GM19099 (cell line): ENCODE data around the gene FNDC4.

Experiments used
- POLR2A ChIP-seq: IDR thresholded peaks from 3 replicates; pipeline ENCODE4 v1.6.1; 2011; ENCODE audit warnings: low read depth; ENCODE audit not compliant: insufficient read length; ENCODE audit errors: extremely low read depth

Gene FNDC4, protein sequence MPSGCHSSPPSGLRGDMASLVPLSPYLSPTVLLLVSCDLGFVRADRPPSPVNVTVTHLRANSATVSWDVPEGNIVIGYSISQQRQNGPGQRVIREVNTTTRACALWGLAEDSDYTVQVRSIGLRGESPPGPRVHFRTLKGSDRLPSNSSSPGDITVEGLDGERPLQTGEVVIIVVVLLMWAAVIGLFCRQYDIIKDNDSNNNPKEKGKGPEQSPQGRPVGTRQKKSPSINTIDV

DNA sequence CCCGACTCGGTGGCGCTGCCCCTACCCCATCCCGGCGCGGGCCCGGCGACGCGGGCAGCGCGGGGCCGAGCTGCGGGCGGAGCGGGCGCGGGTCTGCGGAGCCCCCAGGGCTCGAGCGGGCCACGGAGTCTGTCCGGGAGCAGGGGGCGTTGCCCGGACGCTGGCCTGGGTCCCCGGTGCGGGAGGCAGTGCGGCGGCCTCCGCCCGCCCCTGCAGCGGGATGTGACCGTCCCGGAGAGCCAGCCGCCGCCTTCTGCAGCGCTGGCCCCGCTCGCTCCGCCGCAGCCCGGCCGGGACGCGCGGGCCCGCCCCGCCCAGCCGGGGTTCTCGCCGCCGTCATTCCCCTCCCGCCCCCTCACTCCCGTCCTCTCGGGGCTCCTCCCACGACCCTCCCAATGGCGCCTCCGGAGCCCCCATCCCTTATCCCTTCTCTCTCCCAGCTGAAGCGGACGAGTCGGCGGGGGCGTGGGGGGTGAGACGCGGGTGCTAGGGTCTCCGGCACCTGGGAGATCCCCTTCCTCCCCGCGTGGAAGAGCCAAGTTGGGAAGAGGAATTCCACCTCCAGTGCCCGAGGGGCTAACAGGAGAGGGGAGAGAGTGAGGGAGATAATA, at the start of gene FNDC4:
FNDC4 (minus strand) TSS at position 257 of the 611 bp plus-strand sequence. CDS start 521 bp downstream, outside the sequence.
- TF ChIP-seq POLR2A: no peak

DNA sequence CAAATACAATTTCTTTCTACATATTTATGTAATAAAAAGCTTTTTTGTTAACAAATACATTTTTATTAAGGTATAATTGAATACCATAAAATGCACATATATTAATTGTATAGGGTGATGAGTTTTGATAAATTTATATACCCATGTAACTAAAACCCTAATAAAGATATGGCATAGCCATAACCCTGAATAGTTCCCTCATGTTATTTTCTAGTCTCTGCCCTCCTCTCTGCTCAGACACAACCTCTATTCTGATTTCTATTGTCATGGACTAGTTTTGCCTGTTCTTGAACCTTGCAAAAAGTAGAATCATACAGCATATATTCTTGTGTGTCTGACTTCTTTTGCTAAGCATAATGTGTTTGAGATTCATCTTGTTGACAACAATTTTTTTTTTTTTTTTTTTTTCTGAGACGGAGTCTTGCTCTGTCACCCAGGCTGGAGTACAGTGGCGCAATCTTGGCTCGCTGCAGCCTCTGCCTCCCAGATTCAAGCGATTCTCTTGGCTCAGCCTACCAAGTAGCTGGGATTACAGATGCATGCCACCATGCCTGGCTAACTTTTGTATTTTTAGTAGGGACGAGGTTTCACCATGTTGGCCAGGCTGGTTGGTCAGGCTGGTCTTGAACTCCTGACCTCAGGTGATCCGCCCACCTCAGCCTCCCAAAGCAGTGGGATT, 49.3 kb upstream of the FNDC4 start:
- no peak for TF ChIP-seq POLR2A

DNA sequence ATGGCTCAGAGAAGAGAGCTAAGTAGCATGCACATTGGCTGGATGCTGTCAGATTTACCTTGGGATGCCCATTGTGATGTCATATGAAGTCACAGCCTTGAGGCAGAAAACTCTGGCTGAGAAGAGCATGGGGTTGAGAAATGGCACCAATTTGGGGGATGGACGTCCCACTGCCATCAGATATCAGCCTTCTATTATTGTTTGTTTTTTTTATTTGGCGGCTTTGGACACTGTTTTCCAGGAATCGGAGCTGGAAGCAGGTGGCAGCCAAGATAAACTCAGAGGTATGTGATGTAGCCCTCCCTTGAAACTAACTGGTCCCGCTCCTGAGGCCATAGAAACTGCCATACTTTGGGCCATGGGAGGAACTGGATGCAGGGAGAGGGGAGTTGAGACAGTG, 42.3 kb upstream of the FNDC4 start:
- no peak for TF ChIP-seq POLR2A

DNA sequence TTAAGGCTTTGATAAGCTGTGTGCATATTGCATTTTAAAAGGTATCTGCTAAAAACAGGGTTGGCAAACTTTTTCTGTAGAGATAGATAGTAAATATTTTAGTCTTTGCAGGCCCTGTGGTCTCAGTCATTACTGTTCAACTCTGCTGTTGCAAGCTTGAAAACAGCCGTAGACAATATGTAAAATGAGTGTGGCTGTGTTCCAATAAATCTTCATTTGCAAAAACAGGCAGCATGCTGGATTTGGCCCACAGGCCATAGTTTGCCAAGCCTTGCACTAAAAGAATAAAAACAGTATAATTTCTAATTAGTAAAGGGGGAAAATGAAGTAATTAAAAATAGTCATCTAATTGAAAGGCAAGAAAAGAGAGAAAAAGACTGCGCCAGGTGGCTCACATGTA, 37.0 kb upstream of the FNDC4 start:
- no peak for TF ChIP-seq POLR2A

DNA sequence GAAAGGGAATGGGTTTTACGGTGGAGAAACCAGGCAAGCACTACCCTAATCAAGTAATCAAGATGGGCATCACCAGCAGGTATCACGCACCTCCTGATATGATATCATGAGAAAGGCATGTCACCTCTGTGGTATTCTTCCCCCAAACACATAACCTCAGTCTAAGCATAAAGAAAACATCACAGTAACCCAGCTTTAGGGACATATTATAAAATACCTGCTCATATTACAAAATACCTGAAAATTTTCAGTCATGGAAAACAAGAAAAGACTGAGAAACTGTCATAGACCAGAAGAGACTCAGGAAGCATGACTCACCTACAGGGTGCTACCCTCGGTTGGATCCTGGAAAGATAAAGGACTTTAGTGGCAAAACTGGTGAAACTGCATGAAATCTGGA, 32.2 kb upstream of the FNDC4 start:
- no peak for TF ChIP-seq POLR2A

DNA sequence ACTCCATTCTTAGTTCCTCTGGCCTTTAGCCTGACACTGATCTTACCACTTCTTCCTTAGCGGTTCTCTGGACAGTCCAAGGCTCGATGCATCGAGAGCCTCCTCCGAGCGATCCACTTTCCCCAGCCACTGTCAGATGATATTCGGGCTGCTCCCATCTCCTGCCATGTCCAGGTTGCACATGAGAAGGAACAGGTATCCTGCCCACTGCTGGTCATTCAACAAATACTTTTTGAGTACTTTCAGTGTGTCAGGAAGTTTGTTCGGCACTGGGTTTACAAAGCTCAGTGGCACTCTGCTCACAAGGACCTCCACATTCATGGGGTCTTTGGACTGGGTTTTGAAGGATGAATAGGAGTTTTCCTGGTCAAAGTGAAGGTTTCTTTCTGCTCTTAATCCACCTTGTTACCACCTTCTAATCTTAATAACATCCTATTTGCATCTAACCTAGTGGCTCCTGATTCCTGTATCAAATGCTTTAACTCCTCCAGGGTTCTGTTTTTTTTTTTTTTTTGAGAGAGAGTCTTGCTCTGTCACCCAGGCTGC, 27.5 kb upstream of the FNDC4 start:
- TF ChIP-seq POLR2A: no peak

DNA sequence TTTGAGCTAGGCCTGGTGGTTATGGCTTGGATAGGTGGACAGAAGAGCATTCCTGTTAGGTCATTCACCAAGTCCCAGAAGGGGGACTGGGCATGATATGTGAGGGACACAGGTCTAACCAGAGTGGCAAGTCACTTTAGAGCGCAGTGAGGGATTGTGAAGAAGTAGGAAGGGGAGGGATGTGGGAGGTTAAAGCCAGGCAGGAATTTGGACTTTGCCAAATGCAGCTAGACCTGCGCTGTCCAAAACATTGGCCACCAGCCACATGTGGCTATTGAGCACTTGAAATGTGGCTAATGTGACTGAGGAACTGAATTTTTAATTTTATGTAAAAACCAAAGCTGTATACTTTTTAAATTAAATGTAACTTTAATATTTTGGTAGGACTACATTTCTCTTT, 25.3 kb upstream of the FNDC4 start:
- TF ChIP-seq POLR2A: no peak

DNA sequence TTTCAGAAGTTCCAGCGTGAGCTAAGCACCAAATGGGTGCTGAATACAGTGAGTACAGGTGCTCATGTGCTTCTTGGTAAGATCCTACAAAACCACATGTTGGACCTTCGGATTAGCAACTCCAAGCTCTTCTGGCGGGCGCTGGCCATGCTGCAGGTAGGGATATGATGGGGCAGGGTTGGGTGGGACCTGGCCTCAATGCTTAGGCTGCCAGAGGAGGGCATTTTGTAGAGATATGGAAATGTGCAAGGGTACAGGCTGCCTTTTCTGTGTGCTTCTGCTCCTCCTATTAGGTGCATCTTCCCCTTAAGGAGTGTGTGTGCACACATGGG, 23.7 kb upstream of the FNDC4 start:
- no peak for TF ChIP-seq POLR2A

DNA sequence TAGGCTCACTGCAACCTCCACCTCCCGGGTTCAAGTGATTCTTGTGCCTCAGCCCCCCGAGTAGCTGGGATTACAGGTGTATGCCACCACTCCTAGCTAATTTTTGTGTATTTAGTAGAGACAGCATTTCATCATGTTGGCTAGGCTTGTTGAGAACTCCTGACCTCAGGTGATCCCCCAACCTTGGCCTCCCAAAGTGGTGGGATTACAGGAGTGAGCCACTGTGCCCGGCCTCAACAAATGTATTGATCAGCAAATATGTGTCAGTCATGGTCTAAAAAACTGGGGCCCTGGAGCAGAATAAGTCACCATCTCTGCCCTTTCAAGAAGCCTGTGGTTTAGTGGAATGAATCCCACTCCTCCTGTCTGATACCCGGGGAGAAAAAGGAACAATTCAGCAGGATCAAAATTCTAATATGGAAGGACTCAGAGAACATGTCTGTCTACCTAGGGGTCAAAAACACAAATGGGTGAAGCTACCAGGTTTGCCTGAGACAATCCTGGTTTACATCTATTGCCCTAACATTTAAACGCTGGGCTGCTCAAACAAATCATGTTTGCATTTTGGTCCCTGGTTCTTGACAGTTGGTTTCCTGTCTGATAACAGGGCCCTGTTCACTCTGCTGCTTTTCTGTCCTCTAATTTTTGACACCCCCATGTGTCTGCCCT, 23.2 kb upstream of the FNDC4 start:
- TF ChIP-seq POLR2A: no peak

DNA sequence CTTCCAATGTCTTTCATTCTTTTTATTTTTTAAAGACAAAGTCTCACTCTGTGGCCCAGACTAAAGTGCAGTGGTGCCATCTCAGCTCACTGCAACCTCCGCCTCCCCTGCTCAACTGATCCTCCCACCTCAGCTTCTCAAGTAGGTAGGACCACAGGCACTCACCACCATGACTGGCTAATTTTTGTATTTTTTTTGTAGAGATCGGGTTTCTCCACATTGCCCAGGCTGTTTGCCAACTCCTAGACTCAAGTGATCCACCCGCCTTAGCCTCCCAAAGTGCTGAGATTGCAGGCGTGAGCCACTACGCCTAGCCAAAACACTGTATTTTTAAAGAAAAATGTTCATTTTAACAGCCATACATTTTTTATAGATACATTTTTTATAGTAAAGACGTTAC, 14.3 kb upstream of the FNDC4 start:
- TF ChIP-seq POLR2A: no peak

DNA sequence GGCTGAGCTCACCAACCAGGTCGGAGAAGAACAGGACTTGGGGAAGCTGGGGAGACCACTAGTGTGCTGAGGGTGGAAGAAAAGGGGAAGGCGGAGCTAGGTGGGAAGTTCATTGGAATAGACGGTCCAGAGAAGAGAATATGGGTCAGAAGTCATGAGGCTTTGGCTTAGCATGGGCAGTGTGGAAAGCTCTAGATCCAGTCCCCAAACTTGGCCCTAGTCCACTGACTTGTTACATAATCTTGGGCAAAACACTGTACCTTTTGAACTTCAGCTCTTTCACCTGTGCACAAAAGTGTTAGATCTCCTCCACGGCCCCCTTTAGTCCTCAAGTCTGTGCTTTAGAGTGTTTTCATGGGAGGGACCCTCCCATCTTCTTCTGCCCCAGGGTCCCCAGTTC, 12.3 kb upstream of the FNDC4 start:
- no peak for TF ChIP-seq POLR2A

DNA sequence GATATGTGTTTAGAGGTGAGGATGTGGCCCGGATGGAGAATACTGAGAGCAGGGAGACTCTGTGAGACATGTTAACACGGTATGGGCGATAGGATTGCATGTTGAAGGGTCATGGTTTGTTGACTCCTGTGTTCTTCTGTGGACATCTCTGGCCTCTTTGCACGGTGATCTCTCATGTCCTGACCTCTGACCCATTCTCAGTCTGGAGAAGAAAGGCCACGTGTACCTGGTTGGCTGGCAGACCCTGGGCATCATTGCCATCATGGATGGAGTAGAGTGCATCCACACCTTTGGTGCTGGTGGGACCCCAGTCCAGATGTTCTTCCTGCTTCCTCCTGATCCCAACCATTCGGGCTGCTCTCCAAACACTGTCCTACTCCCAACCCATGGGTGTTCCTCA, 11.6 kb upstream of the FNDC4 start:
- no peak for TF ChIP-seq POLR2A

DNA sequence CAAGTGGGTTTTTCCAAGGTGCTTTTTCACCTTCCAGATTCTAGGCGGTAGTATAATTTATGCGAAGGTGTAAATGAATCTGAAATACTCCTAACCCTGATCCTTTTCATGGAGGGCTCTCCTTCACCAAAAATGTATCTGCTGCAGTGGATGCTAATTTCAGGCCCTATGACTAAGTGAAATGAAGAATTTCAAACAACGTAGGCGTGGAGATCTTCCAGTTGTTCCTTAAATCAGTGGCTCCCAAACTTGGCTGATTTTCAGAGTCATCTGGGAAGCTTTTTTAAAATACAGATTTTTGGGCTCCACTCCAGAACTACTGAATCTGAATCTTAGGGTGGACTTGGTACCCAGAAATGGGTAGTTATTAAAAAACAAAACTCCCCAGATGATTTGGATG, 7.1 kb upstream of the FNDC4 start:
- TF ChIP-seq POLR2A: no peak

DNA sequence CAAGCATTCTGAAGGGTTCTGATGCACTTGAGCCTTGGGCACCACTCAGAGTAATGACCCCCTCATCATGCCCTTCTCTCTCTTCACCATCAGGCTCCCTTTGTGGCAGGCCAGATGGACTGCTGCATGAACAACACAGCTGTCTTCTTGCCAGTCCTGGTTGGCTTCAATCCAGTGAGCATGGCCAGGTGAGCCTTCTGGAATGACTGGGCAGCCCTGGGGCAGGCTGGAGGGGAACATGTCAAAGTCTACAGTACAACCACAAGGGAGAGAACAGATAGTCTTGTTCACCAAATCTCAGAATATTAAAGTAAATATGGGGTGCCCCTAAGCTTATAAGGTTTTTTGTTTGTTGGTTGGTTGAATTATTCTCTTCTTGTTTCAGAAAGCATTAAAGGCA, 6.0 kb upstream of the FNDC4 start:
- TF ChIP-seq POLR2A: no peak

DNA sequence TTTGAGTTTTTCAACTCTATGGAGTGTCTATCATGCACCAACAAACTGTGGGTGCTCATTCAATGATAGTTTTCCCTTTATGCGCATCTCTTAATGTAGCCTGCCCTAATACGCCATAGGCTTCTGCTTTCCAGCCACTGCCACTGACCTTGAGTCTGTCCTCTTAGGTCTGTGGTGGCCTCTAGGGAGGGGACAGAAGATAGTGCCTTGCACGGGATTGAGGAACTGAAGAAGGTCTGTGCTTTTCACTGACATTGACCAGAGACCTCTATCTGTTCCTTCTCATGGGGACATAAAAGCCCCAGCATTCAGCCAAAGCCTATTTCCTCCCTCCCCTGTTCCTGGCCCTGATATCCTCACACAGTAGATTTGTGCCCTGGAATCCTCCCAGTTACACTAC, 4.0 kb upstream of the FNDC4 start:
- TF ChIP-seq POLR2A: no peak

DNA sequence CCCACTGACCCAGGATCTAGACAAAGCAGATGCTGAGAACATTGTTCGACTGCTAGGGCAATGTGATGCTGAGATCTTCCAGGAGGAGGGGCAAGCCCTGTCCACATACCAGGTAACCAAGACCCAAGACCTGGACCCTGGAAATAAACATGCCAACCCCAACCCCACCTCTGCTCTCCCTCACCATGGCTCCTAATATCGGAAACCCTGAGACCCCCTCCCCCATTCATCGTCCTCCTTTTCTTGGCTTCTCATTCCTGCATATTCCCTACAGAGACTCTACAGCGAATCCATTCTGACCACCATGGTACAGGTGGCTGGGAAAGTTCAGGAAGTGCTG, 2.3 kb upstream of the FNDC4 start:
- no peak for TF ChIP-seq POLR2A
